GM19193 (cell line): Measurements from ENCODE around the gene PLEKHG4.

Source experiments
- POLR2A ChIP-seq: IDR thresholded peaks from 4 replicates; pipeline ENCODE4 v1.6.1; 2011; ENCODE audit not compliant: insufficient read depth, insufficient read length; ENCODE audit errors: extremely low read depth

The PLEKHG4 gene

GRCh38 chr16:67254801-67255552 lies 24.4 kb upstream of the PLEKHG4 start:
- TF ChIP-seq POLR2A, result no peak

- TF ChIP-seq POLR2A, result no peak
Measured at GRCh38 chr16:67255553-67256221, 23.6 kb upstream of the PLEKHG4 start.

GRCh38 chr16:67256701-67257230 lies 22.6 kb upstream of the PLEKHG4 start:
- no peak for TF ChIP-seq POLR2A

- no peak for TF ChIP-seq POLR2A
Measured at GRCh38 chr16:67257486-67258160, 21.7 kb upstream of the PLEKHG4 start.

- no peak for TF ChIP-seq POLR2A
Measured at GRCh38 chr16:67258161-67258835, 21.0 kb upstream of the PLEKHG4 start.

GRCh38 chr16:67259705-67260104 lies 19.6 kb upstream of the PLEKHG4 start:
- no peak for TF ChIP-seq POLR2A

GRCh38 chr16:67260426-67261063 lies 18.8 kb upstream of the PLEKHG4 start:
- no peak for TF ChIP-seq POLR2A

- no peak for TF ChIP-seq POLR2A
Measured at GRCh38 chr16:67263201-67263600, 16.1 kb upstream of the PLEKHG4 start.

GRCh38 chr16:67264277-67264676 lies 15.1 kb upstream of the PLEKHG4 start:
- no peak for TF ChIP-seq POLR2A

- TF ChIP-seq POLR2A, result no peak
Measured at GRCh38 chr16:67264866-67265265, 14.5 kb upstream of the PLEKHG4 start.

GRCh38 chr16:67265834-67266233 lies 13.5 kb upstream of the PLEKHG4 start:
- no peak for TF ChIP-seq POLR2A

- no peak for TF ChIP-seq POLR2A
Measured at GRCh38 chr16:67268136-67268579, 11.2 kb upstream of the PLEKHG4 start.

GRCh38 chr16:67269766-67270165 lies 9.6 kb upstream of the PLEKHG4 start:
- TF ChIP-seq POLR2A, result no peak

- no peak for TF ChIP-seq POLR2A
Measured at GRCh38 chr16:67270931-67271338, 8.4 kb upstream of the PLEKHG4 start.
